Measurements from ENCODE around the gene ANXA7.
A peak's percentile ranks its signal among the peaks of the same experiment; 100 is the strongest.
"Not testable (repeated sequence)": the region's sequence is repeated elsewhere in the genome, so short reads cannot be mapped to it uniquely, and the experiment has no call there.

The ANXA7 gene

GRCh38 chr10:73407495-73407894 is 6.4 kb downstream of the ANXA7 start:
- DNase-seq, result no peak

DNA sequence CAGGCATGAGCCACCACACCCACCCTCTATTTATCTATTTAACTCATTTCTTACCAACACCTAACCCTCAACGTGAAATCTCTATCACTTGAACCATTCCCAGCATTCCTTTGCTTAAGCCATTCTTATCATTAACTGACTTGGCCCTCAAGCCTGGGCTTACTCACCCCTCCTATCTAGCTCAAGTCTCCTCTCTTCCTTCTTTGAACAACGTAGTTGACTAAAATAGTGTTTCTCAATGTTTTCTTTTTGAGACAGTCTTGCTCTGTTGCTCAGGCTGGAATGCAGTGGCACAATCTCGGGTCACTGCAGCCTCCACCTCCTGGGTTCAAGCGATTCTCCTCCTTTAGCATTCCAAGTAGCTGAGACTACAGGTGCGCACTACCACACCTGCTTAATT is 7.0 kb downstream of the ANXA7 start:
- no peak for DNase-seq

DNA sequence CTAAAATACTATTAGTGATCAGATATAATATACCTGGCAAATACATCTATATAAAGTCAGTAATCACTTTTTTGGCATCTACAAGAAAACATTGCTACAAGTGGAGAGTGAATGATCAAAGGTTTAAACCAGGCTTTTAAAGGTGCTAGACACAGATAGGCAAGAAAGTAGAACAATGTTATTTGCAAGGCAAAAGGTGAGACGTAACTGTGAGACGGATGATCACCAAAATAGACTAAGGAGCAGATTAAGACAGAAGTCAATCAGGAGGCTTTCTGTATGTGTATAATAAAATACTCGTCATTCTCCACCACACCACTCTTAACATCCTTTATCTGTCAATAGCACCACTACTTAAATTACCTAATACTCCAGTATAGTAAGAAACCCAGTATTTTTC is 8.3 kb downstream of the ANXA7 start:
- DNase-seq, result no peak

- no peak for DNase-seq
Observed at GRCh38 chr10:73404690-73405089, 9.2 kb downstream of the ANXA7 start.

DNA sequence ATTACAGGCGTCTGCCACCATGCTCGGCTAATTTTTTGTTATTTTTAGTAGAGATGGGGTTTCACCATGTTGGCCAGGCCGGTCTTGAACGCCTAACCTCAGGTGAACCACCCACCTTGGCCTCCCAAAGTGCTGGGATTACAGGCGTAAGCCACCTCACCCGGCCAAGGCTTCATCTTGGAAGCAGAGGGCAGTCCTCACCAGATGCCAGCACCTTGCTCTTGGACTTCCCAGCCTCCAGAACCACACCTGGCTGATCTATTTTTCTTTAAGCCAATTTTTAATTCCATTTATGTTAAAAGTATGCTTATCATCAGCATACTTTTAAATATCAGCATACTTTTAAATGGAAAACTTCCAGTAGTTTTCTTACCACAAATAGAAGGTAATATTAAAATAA is 12.2 kb downstream of the ANXA7 start:
- DNase-seq, result no peak

DNA sequence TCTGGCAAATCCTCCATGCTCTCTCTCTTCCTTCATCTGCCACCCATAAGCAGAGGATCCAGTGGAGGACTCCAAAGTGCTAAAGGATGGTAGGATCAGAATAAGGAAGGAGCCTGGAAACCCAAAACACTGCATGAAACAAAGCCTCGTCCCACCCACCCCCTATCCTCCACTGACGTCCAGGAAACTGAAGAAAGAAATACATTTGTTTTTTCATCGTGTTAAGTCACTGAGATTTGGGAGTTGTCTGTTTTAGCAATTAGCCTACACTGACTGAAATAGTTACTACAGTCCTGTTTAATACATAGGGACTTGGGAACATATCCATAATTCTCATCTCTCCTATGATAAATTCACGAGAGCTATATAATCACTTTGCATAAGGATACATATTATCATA is 14.8 kb downstream of the ANXA7 start:
- DNase-seq, result no peak

- no peak for DNase-seq
Observed at GRCh38 chr10:73398024-73398423, 15.8 kb downstream of the ANXA7 start.

- not testable (repeated sequence) for DNase-seq
Observed at GRCh38 chr10:73394325-73394724, 19.5 kb downstream of the ANXA7 start.

GRCh38 chr10:73388228-73388627 is 25.6 kb downstream of the ANXA7 start:
- DNase-seq, result no peak

DNA sequence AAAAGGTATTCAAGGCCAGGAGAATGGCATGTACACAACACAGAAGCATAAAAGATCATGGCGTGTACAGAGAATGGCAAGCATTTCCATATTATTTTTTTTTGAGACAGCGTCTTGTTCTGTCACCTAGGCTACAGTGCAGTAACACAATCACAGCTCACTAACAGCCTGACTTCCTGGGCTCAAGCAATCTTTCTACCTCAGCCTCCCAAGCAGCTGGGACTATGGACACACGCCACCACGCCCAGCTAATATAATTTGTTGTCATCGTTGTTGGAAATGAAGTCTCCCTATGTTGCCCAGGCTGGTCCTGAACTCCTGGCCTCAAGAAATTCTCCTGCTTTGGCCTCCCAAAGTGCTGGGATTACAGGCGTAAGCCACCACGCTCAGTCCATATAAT is 27.3 kb downstream of the ANXA7 start:
- DNase-seq, result no peak

GRCh38 chr10:73379064-73379748 is 34.7 kb downstream of the ANXA7 start:
- DNase-seq, result no peak

DNA sequence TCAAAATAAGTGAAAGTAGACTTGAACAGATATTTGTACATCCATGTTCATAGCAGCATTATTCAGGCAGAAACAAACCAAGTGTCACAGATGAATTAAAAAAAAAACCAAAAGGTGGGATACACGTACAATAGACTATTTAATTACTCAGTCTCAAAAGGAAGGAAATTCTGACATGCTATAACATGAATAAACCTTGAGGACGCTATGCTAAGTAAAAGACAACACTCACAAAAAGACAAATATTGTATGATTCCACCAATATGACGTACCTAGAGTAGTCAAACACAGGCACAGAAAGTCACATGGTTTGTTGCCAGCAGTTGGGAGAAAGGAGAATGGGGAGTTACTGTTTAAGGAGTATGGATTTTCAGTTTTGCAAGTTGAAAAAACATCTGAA is 37.2 kb downstream of the ANXA7 start:
- no peak for DNase-seq

DNA sequence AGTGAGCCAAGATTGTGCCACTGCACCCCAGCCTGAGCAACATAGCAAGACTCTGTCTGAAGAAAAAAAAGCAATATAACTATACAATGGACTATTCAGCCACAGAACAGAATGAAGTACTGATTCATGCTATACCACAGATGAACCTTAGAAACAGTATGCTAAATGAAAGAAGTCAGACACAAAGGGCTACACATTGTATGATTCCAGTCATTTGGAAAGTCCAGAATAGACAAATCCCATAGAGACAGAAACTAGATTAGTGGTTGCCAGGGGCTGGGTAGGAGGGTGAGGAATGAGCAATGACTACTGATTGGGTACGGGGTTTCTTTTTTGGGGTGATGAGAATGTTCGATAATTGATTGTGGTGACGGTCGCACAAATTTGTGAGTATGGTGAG is 45.6 kb downstream of the ANXA7 start:
- DNase-seq, result no peak

- DNase-seq, result no peak
Observed at GRCh38 chr10:73366381-73367298, 47.2 kb downstream of the ANXA7 start.

GRCh38 chr10:73364964-73365363 is 48.9 kb downstream of the ANXA7 start:
- DNase-seq, result no peak

- no peak for DNase-seq
Observed at GRCh38 chr10:73359492-73359891, 54.4 kb downstream of the ANXA7 start.

DNA sequence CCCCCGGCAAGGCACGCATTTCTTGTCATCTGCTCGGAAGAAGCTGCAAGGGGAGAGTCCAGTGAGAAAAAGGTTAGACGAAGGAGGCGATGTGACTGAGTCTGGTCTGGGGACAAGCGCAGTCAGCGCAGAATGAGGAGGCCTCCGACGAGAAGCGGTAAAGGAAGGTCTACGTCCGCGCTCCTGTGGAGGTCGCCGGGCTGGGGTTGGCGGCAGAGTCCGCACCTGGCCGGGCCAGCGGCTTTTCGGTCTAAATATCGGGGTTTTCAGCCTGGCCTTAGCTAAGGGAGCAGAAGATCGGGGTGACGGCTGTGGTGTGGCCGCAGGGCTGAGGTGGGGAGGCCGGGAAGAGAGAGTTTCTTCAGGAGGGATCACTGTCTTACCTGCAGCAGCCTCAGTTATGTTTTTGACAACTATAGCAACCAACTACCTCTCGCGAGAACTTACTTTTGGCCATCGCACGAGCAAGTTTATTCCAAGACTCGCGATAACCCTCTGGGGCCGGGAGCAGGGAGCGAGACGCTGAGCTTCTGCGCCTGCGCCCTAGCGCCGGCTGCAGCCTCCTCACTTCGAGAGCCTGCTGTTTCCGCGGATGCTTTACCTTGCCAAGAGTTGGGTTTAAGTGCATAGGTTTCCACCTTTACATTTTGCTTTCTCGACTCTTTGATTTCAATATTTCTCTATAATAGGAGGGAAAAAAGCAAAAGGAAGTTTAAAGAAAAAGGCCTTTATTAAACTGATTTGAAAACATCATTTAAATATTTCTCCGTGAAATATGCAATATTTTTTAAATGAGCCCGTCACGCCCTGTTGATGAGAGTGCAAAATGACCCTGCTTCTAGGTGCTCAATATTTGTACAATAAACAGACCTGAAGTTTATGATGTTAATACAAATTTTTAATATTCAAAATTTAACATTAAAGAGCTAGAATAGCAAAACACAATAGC is 55.3 kb downstream of the ANXA7 start, which contains the start of gene CFAP70:
TSS of gene CFAP70 (minus strand) at position 534 of the 949 bp plus-strand sequence. CDS start 4,068 bp downstream, outside the sequence.
- DNase-seq, result peak; percentile 97

- DNase-seq, result no peak
Observed at GRCh38 chr10:73357821-73358220, 56.0 kb downstream of the ANXA7 start.

GRCh38 chr10:73357166-73357565 is 56.7 kb downstream of the ANXA7 start:
- DNase-seq, result no peak

GRCh38 chr10:73344269-73344668 is 69.6 kb downstream of the ANXA7 start:
- DNase-seq, result no peak

DNA sequence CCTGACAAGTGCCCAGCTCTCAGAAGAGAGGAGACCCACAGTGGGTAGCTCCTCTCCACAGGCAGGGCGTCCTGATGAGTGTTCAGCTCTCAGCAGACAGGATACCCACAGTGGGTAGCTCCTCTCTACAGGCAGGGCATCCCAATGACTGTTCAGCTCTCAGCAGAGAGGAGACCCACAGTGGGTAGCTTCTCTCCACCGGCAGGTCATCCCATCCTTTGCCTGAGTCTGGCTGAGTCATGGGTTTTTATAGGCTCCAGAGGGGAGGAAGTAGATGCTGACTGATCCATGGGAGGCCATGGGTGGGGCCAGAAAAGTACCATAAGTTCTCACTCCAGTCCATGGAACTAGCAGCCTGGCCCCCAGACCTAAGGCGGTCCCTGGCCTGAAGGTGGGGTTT is 73.7 kb downstream of the ANXA7 start:
- no peak for DNase-seq

GRCh38 chr10:73339436-73339835 is 74.4 kb downstream of the ANXA7 start:
- no peak for DNase-seq

DNA sequence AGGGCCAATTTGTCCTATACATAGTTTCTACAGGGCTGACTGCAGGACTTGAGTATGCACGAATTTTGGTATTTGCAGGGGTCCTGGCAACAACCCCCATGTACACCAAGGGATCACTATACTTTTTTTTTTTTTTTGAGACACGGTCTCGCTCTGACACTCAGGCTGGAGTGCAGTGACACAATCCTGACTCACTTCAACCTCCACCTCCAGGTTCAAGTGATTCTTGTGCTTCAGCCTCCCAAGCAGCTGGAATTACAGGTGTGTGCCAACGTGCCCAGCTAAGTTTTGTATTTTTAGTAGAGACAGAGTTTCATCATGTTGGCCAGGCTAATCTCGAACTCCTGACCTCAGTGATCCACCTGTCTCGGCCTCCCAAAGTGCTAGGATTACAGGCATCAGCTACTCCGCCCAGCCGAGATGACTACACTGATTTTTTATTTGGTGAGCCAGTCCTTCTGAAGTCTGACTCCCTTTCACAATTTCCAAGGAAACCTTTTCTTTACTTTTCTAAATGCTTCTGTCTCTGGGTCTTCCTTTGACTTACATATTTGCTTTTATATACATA is 75.0 kb downstream of the ANXA7 start:
- no peak for DNase-seq

Measured in right hindlimb (tissue), 1 donor.